Urothelium cell line (cell line): ENCODE data around the gene KLK14.

ENCODE experiments used
- DNase-seq: peaks from one replicate; pipeline ENCODE4 v3.0.0; 2011; ENCODE audit warnings: low spot score, mixed read lengths
- FAIRE-seq: peaks from 2 replicates; lab custom pipeline; 2011; peaks lifted over from hg19 to GRCh38; lab: Jason Lieb, UNC

KLK14 gene

GRCh38 chr19:51089786-51090185 is 7.1 kb upstream of the KLK14 start:
- FAIRE-seq (no peak), DNase-seq (no peak)

GRCh38 chr19:51086153-51086850 is 3.6 kb upstream of the KLK14 start:
- no peak for FAIRE-seq
- no peak for DNase-seq

- no peak for DNase-seq
- no peak for FAIRE-seq
These were observed 1.8 kb upstream of the KLK14 start for GRCh38 chr19:51084505-51084904.

DNA sequence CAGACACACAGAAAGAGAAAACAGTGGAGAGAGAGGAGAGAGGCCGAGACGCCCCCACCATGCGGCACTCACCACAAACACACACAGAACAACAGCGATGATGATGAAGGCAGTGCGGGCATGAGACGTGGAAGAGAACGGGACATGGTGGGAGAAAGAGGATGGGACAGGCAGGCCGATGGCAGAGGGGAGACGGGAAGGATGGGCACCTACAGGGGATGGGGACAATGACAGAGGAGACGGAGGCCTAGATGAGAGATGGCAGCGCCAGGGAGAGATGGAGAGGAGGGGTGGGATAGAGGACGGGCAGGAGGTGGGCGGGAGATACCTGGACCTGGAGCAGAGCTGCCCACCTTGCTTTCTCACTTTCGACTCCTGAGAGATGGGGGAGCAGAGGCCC is 1.1 kb upstream of the KLK14 start:
- no peak for FAIRE-seq
- DNase-seq: no peak

DNA sequence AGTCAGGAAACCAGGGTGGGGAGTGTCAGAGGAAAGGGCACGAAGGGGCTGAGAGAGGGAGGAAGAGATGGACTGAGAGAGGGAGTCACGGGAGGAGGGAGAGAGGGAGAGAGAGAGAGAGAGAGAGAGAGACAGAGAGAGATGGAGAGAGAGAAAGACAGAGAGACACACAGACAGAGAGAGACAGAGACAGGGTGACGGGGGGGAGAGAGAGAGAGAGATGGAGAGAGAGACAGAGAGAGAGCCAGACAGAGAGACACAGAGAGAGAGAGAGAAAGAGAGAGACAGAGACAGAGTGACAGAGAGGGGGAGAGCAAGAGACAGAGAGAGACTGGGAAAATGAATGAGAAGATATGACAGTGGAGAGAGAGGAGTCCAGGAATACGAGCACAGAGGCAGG is 494 bp upstream of the KLK14 start:
- no peak for DNase-seq
- FAIRE-seq: no peak

GRCh38 chr19:51081476-51081875 is 1.2 kb downstream of the KLK14 start:
- FAIRE-seq: no peak
- DNase-seq: no peak

GRCh38 chr19:51079481-51080110 is 3.1 kb downstream of the KLK14 start:
- DNase-seq (no peak), FAIRE-seq (no peak)

DNA sequence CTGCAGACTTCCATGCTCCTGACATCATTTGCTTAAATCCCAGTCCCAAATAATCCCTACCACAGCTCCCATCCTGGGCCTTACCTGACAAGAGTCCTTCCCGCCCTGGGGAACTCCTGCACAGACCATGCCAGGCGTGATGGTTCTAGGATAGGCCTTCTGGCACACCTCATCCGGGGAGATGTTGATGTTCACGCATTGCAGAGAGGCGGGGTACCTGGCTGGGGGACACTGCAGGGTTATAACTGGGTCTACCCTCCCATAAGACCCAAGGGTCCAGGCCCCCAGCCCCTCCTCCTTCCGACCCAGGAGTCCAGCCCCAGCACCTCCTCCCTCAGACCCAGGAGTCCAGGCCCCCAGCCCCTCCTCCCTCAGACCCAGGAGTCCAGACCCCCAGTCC is 4.0 kb downstream of the KLK14 start:
- DNase-seq: no peak
- no peak for FAIRE-seq

GRCh38 chr19:51078104-51078503 is 4.6 kb downstream of the KLK14 start:
- DNase-seq (no peak), FAIRE-seq (no peak)

DNA sequence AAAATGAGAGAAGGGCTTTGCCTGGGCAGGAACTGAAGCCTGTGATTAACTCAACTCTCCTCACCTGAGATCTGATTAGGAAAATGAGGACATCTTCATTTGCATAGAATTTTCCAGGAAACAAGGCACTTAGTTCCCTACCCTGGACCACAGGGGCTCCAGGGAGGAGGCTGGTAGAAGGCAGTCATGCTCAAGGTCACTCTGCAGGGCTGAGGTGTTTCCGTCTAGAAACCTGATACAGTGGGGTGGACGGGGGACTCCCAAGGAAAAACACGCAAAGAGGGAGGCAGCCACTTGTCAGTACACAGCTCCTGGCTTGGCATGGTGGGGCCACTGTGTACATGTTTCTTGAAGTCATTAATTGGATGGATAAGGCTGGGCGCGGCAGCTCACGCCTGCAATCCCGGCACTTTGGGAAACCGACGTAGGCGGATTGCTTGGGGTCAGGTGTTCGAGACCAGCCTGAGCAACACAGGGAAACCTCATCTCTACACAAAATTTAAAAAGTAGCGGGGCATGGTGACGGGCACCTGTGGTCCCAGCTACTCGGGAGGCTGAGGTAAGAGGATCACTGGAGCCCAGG is 6.0 kb downstream of the KLK14 start:
- no peak for DNase-seq
- FAIRE-seq: no peak

DNA sequence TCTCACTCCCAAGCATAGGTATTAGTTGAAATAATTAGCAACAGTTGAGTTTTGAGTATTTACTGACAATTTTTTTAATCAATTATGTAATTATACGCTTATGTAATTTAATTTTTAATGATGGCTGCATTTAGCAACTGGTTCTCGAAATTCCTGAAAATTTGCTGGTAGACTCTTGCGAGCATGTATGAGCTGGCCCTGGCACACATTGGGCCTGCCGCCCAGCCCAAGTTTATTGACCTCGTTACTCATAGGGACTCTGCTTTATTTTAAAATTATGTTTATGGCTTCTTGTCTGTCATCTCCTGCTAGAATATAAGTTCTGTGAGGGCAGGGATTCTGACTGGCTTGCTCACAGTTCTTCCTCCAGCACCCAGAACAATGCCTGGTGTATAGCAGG is 6.7 kb downstream of the KLK14 start:
- no peak for DNase-seq
- FAIRE-seq: no peak

DNA sequence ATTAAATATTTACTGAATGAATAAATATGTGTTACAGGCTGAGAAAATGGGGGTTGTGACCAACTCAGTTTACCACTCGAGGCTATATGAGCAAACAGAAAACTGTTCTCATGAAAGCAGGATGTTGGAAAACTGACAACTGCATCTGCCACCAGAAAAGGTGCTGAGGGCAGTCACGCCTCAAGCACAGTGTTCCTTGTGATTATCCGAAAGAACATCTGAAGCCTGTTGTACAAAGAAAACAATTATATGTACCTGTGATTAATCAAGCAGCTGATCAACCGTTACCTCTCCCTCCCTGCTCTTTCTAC is 11.6 kb downstream of the KLK14 start:
- DNase-seq: no peak
- no peak for FAIRE-seq

GRCh38 chr19:51070334-51071094 is 12.2 kb downstream of the KLK14 start:
- FAIRE-seq (no peak), DNase-seq (no peak)

DNA sequence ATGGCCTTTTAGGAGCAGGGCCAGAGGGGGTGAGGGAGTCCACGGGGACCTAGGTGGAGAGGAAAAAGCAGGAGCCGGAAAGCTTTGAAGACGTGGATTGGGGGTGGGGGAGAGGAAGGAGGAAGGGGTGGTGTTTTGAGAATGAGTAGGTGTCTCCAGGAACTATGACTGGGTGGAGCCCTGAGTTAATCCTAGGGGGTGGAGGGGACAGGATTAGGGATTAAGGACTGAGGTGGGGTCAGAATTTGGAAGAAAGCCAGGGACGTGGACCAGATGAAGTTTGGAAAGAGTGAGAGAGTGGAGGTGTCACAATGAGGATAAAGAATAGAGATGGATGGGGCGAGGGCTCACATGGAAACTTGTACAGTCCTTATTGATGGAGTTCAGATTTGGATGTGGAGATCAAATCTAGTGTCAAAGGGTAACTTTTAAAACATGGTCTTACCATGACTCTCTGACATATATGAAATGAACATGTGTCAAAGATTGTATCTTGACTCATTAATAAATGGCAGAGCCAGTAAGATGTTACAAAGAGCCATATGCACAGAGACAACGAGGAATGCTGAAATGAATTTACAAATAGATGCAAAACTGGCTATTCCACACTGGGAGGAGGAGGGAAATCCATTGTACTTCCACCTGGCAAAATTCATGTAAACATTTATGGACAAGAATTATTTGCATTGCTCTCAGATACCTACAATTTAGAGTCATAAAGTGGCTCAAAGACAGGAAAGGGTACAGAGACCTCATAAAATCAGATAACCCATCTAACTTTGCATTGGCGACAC is 16.1 kb downstream of the KLK14 start:
- DNase-seq (no peak), FAIRE-seq (no peak)

- DNase-seq: no peak
- FAIRE-seq: no peak
These were observed 17.3 kb downstream of the KLK14 start for GRCh38 chr19:51065221-51065960.

- FAIRE-seq: peak; percentile 59
- DNase-seq: peak; percentile 82
These were observed 18.0 kb downstream of the KLK14 start, which contains the start of gene KLK13 for GRCh38 chr19:51064534-51065220. Gene KLK13, minus strand, starts transcription at chr19:51065092. Its CDS starts 25 bp downstream, at chr19:51065067.

GRCh38 chr19:51063664-51064063 is 19.0 kb downstream of the KLK14 start:
- FAIRE-seq: no peak
- DNase-seq: no peak

DNA sequence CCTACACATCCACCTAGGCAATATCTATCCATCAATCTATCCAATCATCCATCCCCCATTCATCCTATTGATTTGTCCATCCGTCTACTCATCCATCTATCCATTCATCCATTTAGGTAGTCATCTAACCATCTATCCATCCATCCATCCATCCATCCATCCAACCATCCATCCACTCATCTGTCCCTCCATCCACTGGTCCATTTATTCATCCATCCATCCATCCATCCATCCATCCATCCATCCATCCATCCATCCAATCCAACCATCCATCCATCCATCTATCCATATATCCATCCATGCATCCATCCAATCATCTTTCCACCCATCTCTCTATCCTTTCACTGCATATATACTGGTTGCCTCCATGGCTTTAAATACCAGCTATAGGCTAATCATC is 21.7 kb downstream of the KLK14 start:
- peak; percentile 48 for FAIRE-seq

GRCh38 chr19:51060336-51060735 is 22.4 kb downstream of the KLK14 start:
- DNase-seq (no peak), FAIRE-seq (no peak)

More for the DNA sequence above, 21.7 kb downstream of the KLK14 start:
- no peak for DNase-seq

DNA sequence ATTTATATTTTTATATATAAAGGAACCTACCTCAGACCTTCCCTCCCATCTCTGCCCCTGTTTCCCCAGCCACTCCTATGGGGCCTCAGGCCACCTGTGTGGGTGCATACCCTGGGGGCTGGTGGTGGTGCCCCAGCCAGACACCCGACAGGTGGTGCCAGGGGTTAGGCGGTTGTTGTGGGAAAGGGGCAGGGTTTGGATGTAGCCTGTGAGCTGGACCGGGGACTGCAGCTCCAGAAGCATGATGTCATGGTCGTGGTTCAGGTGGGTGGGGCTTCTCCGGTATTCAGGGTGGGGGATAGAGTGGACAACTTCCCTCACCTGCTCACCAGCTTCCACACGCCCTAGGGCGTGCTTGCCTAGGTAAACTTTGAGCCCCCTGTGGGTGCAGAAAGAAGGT is 23.0 kb downstream of the KLK14 start:
- FAIRE-seq (no peak), DNase-seq (no peak)
